Measurements from ENCODE around the gene FLT1. TPM values are rescaled to one million over a fixed set of nuclear protein-coding genes. Genes with fewer than 3 reads are reported as not detected.

Gene FLT1
- total and polyA plus RNA-seq, 2 of the 13 experiments (the other 11 are each of a cell fraction or from before 2014, with no cell fraction given): 0.02 TPM; not detected in 1

DNA sequence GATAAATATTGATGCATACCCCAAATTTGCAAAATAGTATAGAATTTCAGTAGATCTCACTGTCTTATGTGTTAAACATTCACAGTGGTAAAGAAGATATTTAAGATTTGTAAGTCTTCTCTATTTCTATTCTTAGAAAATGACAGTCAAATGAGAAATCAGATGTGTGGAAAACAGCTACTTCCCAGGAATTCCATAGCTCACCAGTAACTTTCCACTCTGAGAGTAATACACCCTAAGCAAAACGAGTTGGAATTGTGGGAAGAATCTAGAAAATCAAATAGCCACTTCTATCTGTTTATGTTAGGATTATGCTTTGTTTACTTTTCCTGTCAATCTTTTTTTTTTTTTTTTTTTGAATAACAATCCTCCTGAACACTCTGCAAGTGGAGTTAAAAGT lies 69.1 kb downstream of the FLT1 start:
- ATAC-seq (no peak), FAIRE-seq (no peak), DNase-seq (ENCODE audit: low spot score) (no peak)
- no peaks in the 10 kb centered on the region for H3K36me3 ChIP-seq (replicated peaks in 1 of 2; ENCODE audit: control insufficient read depth in 1 of 2, insufficient read depth in 2 of 2, low read length in 2 of 2)
- no peak overlapping the region for H3K9ac ChIP-seq (ENCODE audit: insufficient read depth, low read depth, low read length)
- ChIA-PET POLR2A (no interaction called here), CTCF (ENCODE audit: low intra/inter-chr PET ratio, low total read pairs) (no interaction called here)
- no peaks in the 10 kb centered on the region for H3K9me3 ChIP-seq (ENCODE audit: low read length)
- H4K20me1 ChIP-seq (ENCODE audit: insufficient read depth, low read length): no peaks in the 10 kb centered on the region
- no peaks in the 10 kb centered on the region for H3K79me2 ChIP-seq (ENCODE audit: insufficient read depth, low read length)
- no peak overlapping the region for H3K27ac ChIP-seq (ENCODE audit: extremely low read length, insufficient read depth, low read length)
- H2AFZ ChIP-seq (ENCODE audit: low read length): no peak overlapping the region
- in situ Hi-C loops (cut with HindIII; ENCODE audit: extremely low pct_ligation_motif_present, low pct_unique_long_range_greater_than_20kb): no loop called here
- 3% methylated on average over 1 of the region's 1 CpG for WGBS (ENCODE audit: low lambda C conversion rate)
- TF ChIP-seq ZSCAN21 (CRISPR knock-in tag; IDR thresholded peaks at IDR 0.05; ENCODE audit: borderline replicate concordance) (no peak), MATR3 (CRISPR knock-in tag; IDR thresholded peaks at IDR 0.05) (no peak), IKZF1 (IDR thresholded peaks at IDR 0.05) (no peak), ZNF17 (CRISPR knock-in tag; IDR thresholded peaks at IDR 0.05) (no peak), ZFAT (CRISPR knock-in tag; conservative IDR thresholded peaks at IDR 0.05) (no peak), TCF12 (IDR thresholded peaks at IDR 0.05) (no peak), TCF12 (CRISPR knock-in tag; IDR thresholded peaks at IDR 0.05) (no peak)
- TF ChIP-seq, protein P1, sequence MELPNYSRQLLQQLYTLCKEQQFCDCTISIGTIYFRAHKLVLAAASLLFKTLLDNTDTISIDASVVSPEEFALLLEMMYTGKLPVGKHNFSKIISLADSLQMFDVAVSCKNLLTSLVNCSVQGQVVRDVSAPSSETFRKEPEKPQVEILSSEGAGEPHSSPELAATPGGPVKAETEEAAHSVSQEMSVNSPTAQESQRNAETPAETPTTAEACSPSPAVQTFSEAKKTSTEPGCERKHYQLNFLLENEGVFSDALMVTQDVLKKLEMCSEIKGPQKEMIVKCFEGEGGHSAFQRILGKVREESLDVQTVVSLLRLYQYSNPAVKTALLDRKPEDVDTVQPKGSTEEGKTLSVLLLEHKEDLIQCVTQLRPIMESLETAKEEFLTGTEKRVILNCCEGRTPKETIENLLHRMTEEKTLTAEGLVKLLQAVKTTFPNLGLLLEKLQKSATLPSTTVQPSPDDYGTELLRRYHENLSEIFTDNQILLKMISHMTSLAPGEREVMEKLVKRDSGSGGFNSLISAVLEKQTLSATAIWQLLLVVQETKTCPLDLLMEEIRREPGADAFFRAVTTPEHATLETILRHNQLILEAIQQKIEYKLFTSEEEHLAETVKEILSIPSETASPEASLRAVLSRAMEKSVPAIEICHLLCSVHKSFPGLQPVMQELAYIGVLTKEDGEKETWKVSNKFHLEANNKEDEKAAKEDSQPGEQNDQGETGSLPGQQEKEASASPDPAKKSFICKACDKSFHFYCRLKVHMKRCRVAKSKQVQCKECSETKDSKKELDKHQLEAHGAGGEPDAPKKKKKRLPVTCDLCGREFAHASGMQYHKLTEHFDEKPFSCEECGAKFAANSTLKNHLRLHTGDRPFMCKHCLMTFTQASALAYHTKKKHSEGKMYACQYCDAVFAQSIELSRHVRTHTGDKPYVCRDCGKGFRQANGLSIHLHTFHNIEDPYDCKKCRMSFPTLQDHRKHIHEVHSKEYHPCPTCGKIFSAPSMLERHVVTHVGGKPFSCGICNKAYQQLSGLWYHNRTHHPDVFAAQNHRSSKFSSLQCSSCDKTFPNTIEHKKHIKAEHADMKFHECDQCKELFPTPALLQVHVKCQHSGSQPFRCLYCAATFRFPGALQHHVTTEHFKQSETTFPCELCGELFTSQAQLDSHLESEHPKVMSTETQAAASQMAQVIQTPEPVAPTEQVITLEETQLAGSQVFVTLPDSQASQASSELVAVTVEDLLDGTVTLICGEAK (IDR thresholded peaks at IDR 0.05): no peak
- TF ChIP-seq, protein P1 (CRISPR knock-in tag; IDR thresholded peaks at IDR 0.05): no peak
- TF ChIP-seq, protein P2, sequence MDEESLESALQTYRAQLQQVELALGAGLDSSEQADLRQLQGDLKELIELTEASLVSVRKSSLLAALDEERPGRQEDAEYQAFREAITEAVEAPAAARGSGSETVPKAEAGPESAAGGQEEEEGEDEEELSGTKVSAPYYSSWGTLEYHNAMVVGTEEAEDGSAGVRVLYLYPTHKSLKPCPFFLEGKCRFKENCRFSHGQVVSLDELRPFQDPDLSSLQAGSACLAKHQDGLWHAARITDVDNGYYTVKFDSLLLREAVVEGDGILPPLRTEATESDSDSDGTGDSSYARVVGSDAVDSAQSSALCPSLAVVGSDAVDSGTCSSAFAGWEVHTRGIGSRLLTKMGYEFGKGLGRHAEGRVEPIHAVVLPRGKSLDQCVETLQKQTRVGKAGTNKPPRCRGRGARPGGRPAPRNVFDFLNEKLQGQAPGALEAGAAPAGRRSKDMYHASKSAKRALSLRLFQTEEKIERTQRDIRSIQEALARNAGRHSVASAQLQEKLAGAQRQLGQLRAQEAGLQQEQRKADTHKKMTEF (CRISPR knock-in tag; IDR thresholded peaks at IDR 0.05): no peak
- H3K4me3 ChIP-seq (replicated peaks in 1 of 3; ENCODE audit: insufficient read depth in 1 of 3, low read depth in 2 of 3, low read length in 3 of 3): no peak overlapping the region
- no peaks in the 10 kb centered on the region for H3K4me1 ChIP-seq (ENCODE audit: insufficient read depth, low read length)
- no peak overlapping the region for H3K4me2 ChIP-seq (ENCODE audit: low read depth, low read length)
- intact Hi-C loops (cut with micrococcal nuclease; ENCODE audit: unreplicated experiment): no loop called here
- no peaks in the 10 kb centered on the region for H3K27me3 ChIP-seq (ENCODE audit: control insufficient read depth in 1 of 2, insufficient read depth in 2 of 2, low read length in 2 of 2)
- no TSS peak for BruUV-seq (replicated peaks)
